ES-I3 (cell line): Measurements from ENCODE around the gene ARMH3.

ENCODE experiments used
- H3K36me3 ChIP-seq: 2 replicates; pipeline ENCODE4 v1.6.1; 2013; ENCODE audit warnings: mild to moderate bottlenecking, low read length, control low read depth, moderate library complexity; ENCODE audit not compliant: insufficient read depth
- H3K4me1 ChIP-seq: 2 replicates; pipeline ENCODE4 v1.6.1; 2013; ENCODE audit warnings: mild to moderate bottlenecking, control low read depth, low read length; ENCODE audit not compliant: insufficient read depth
- H3K9ac ChIP-seq: 2 replicates; pipeline ENCODE4 v1.6.1; 2013; ENCODE audit warnings: low read depth, mild to moderate bottlenecking, low read length, moderate library complexity
- H3K9me3 ChIP-seq: 2 replicates; pipeline ENCODE4 v1.6.1; 2013; ENCODE audit warnings: mild to moderate bottlenecking, low read length, moderate library complexity; ENCODE audit not compliant: control insufficient read depth, insufficient read depth

The ARMH3 gene

DNA sequence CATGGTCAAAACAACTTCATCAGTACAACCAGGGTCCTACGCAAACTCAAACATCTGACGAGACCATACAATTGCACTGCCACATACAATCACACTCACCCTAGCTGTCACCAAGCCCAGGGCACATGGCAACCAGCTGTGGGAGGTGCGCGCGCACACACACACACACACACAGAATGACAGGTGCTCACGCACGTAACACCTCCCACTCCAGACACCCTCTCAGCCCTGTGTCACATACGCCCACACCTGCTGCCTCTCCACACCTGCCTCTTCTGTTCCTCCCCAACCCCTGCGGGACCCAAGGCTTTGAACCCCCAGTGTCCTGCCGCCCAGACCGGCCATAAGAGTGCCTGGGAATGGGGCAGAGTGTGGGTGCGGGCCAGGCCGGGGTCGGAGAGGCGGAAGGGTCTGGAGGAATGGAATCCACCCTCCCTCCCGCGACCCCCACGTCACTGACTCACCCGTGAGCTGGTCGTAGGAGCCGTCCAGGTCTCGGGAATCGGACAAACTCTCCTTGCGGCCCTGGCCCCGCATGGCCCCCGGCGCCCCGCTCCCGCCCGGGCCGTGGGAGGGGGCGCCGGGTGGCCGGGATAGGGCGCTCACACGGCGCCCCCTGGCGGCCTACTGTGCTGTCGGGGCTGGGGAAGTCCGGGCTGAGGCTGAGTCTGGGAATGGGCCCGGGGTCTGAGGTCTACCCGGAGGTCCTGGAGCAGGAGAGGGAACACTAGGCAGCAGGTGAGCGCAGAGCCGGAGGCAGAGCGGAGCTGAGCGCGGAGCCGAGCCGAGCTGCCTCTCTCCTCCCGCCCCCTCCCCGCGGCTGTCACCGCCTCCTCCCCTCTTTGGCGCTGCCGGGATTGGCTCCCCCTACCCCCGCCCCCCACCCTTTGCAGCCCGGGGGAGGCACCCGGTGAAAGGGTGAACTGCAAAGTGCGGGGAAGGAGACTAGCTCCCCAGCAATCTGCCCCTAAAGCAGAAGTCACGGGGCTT, 212.6 kb downstream of the ARMH3 start, which contains the start of gene KCNIP2:
KCNIP2 (minus strand) TSS at position 769 of the 990 bp plus-strand sequence; CDS start at position 537, 232 bp downstream.
- no peaks in the 10 kb centered on the region for H3K36me3 ChIP-seq
- no peaks in the 10 kb centered on the region for H3K9me3 ChIP-seq
- peaks cover 9% of the 10 kb centered on the region; the same call in 1 of the 2 replicates for H3K4me1 ChIP-seq
- peak within 1 kb of the TSS; percentile 57 for H3K9ac ChIP-seq

- Histone ChIP-seq H3K9ac (no peak overlapping the region), H3K9me3 (no peaks in the 10 kb centered on the region), H3K4me1 (peaks cover 9% of the 10 kb centered on the region; the same call in 1 of the 2 replicates), H3K36me3 (no peaks in the 10 kb centered on the region)
These were observed 214.1 kb downstream of the ARMH3 start for GRCh38 chr10:101841826-101842225.

- Histone ChIP-seq H3K9me3 (no peaks in the 10 kb centered on the region), H3K36me3 (no peaks in the 10 kb centered on the region)
These were observed 215.1 kb downstream of the ARMH3 start for GRCh38 chr10:101840741-101841453.

DNA sequence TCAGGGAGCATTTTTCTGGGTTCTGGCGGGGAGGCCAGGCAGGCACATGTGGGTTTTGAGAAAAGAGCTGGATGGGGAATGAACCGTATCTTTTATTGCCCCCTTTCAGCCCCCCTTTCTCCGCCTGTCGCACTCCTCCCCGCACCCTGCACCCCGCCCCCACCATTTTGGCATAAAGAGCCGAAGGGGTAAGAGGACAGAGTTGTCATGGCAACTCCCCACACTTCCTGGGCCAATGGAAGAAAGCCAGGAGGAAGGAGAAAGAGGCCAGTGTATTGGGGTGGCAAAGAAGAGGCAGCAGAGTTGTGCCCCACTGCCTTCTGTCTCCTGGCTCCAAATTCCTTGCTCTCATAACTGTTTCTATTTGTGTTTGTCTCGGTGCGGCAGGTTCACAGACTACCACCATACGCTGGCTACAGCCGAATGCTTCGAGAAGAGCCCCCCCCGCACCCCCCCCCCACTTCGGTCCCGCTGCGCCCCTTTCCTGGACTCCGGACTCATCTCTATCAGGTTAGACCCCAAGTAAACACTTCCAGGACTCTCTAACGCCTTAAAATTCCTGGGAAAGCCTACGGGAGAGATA, 215.8 kb downstream of the ARMH3 start:
- Histone ChIP-seq H3K4me1 (peaks cover 15% of the 10 kb centered on the region; the same call in 1 of the 2 replicates), H3K9me3 (no peaks in the 10 kb centered on the region), H3K36me3 (no peaks in the 10 kb centered on the region), H3K9ac (peak overlapping the region; percentile 51; the same call in 1 of the 2 replicates)

More at GRCh38 chr10:101840741-101841453, 215.1 kb downstream of the ARMH3 start:
- Histone ChIP-seq H3K4me1 (peaks cover 9% of the 10 kb centered on the region; the same call in 1 of the 2 replicates), H3K9ac (peak overlapping the region; percentile 51; the same call in 1 of the 2 replicates)

GRCh38 chr10:101839416-101840063, 216.4 kb downstream of the ARMH3 start:
- no peaks in the 10 kb centered on the region for H3K36me3 ChIP-seq
- peaks cover 14% of the 10 kb centered on the region; the same call in 1 of the 2 replicates for H3K4me1 ChIP-seq
- peak overlapping the region; percentile 51; the same call in 1 of the 2 replicates for H3K9ac ChIP-seq
- H3K9me3 ChIP-seq = no peaks in the 10 kb centered on the region

GRCh38 chr10:101839002-101839401, 217.0 kb downstream of the ARMH3 start:
- H3K36me3 ChIP-seq = no peaks in the 10 kb centered on the region
- peaks cover 8% of the 10 kb centered on the region; the same call in 1 of the 2 replicates for H3K4me1 ChIP-seq
- H3K9me3 ChIP-seq = no peaks in the 10 kb centered on the region
- H3K9ac ChIP-seq = peak overlapping the region; percentile 51; the same call in 1 of the 2 replicates

DNA sequence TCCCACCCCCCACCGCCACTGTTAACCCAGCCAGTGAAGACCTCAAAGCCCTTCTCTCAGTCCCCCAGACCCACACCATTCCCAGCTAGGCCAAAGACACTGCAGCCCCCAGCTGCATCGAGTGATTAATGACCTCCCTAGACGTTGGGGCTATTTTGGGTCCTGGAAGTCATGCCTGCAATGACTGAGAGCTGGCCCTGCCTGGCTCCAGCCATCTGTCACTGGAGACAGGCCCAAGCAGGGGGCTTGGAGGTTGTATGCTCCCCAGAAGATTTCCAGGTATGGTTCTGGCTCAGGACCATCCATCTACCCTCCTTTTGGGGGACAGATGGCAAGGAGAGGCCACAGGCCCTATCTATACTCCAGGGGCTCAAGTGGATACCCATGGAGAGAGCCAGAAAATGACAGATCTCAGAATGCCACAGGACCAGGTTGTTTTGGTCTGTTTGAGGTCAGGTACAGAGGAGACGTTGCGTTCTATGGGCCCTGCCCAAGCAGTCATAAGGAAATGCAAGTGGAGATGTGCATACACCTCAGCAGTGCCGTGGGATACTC, 217.5 kb downstream of the ARMH3 start:
- H3K9ac ChIP-seq = no peak overlapping the region

DNA sequence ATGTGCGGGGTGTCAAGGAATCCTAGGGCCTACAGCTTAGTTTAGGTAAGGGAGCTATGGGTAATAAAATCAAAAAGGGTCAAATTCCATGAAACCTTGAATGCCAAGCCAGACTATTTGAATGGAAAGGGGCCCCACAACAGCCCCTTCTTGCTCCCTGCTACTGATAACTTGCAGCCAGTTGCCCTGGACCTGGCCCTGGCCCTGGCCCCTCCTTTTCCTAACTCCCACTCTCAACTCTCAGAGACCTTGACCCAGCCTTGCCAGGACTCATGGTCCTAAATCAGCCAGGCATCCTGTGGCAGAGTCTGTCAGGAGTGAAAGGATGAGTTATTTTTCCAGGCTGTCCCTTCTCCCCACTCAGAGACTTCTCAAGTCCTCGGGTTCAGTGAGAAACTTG, 218.2 kb downstream of the ARMH3 start:
- H3K36me3 ChIP-seq = no peaks in the 10 kb centered on the region
- no peaks in the 10 kb centered on the region for H3K9me3 ChIP-seq
- H3K4me1 ChIP-seq = peaks cover 8% of the 10 kb centered on the region; the same call in 1 of the 2 replicates
- no peak overlapping the region for H3K9ac ChIP-seq

More for the DNA sequence above, 217.5 kb downstream of the ARMH3 start:
- Histone ChIP-seq H3K9me3 (no peaks in the 10 kb centered on the region), H3K4me1 (peaks cover 8% of the 10 kb centered on the region; the same call in 1 of the 2 replicates), H3K36me3 (no peaks in the 10 kb centered on the region)

DNA sequence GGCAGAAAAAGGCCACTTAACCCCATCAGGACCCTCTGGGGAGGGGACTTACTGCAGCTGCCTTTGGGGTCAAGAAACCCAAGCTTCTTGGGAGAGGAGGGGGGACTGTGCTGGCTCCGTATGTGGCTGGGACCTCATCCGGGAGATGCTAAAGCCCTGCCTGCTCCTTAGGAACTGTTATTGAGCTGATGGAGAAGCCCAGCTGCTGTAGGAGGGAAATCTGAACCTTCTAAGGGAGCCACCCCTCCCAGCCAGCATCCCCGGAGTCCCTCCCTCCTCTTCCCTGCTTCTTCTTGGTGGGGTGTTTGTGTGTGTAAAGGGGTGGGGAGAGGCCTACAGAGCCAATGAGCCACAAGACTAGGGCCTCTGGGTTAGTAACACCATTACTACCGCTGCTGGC, 220.6 kb downstream of the ARMH3 start:
- H3K4me1 ChIP-seq = peaks cover 14% of the 10 kb centered on the region; the same call in 1 of the 2 replicates
- no peaks in the 10 kb centered on the region for H3K36me3 ChIP-seq

DNA sequence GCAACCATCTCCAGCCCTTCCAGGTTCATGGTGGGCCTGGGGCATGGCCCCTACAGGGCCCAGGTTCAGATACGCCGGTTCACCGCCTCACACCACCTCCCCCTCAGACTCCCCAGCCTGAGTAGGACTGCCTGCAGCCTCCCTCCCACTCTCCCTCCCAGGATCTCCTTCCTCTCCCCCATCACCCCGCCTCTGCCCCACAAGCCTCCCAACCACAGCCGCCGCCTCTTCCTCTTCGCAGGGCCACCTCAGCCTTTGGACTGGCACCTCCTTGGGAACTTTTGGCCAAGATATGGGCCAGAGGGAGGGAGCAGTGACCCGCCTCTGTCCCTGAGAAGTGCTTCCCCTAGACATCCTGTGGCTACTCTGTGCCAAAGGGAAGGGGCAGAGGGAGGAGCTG, 221.6 kb downstream of the ARMH3 start:
- Histone ChIP-seq H3K4me1 (peaks cover 14% of the 10 kb centered on the region; the same call in 1 of the 2 replicates), H3K9ac (no peak overlapping the region), H3K36me3 (no peaks in the 10 kb centered on the region), H3K9me3 (no peaks in the 10 kb centered on the region)

More for the DNA sequence above, 220.6 kb downstream of the ARMH3 start:
- no peak overlapping the region for H3K9ac ChIP-seq
- H3K9me3 ChIP-seq = no peaks in the 10 kb centered on the region

- Histone ChIP-seq H3K9ac (no peak overlapping the region), H3K9me3 (no peaks in the 10 kb centered on the region), H3K4me1 (peaks cover 11% of the 10 kb centered on the region; the same call in 1 of the 2 replicates), H3K36me3 (no peaks in the 10 kb centered on the region)
These were observed 222.5 kb downstream of the ARMH3 start for GRCh38 chr10:101833466-101833865.

DNA sequence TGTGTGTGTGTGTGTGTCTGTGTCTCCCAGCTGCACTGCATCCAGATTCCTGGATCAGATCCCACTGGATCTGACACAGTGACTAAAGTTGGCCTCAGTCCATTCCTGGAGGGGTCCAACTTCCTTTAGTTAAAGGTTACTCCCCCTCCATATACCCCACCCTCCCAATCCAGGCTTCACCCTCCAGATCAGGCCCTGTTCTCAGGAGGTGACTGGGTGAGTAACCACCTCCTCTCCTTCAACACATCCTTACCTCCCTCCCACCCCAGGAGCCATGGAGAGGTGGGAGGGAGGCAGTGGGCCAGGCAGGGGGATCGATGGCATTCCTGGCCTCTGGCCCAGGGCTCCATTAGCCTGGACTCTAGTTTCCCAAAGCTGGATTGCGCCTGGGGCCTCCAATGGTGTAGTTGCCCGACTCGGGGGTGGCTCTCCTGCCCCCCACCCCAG, 223.6 kb downstream of the ARMH3 start:
- H3K36me3 ChIP-seq = no peaks in the 10 kb centered on the region
- peaks cover 15% of the 10 kb centered on the region; the same call in 1 of the 2 replicates for H3K4me1 ChIP-seq
- no peaks in the 10 kb centered on the region for H3K9me3 ChIP-seq
- H3K9ac ChIP-seq = no peak overlapping the region

DNA sequence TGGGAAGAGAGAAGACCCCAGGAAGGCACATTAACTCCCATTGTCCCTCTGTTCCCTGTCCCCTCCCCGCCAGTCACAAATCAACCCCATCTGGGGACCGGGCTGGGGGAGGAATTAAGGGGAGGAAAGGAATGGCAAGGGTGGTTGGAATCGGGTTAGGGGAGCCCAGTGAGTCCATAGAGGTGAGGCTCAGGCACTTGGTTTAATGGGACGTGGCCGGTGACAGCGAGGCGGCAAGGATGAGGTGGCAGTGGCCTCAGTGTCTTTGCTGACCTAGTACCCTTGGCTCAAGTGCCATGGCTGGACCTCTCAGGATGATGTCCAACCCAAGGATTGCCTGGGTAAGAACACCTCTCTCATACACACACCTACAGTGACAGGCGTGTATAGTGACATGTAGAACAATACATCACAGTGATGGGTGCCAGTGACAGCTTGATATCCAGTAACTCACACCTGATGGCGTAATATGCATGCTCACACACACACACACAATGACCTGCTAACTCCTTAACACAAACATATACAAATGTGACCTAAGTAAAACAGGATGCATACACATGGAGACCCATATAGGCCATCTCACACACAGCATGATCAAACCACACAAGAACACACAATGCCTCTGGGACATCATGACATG, 224.7 kb downstream of the ARMH3 start:
- H3K9ac ChIP-seq = peak overlapping the region; percentile 62
- H3K36me3 ChIP-seq = no peaks in the 10 kb centered on the region
- peaks cover 15% of the 10 kb centered on the region; the same call in 1 of the 2 replicates for H3K4me1 ChIP-seq
- H3K9me3 ChIP-seq = no peaks in the 10 kb centered on the region
